Left colon (tissue), 2 donors: ENCODE measurements around the gene CFAP141. TPM values are rescaled to one million over a fixed set of nuclear protein-coding genes. Genes with fewer than 3 reads are reported as not detected.

ENCODE experiments used
- microRNA-seq, 2 donors: library from miRNA; unstranded; fragments of <30 nt; microRNA quantifications; one replicate each; pipeline versions ENCODE4 v1.1.0 to v1.2.0, GENCODE V29; 2020
- total RNA-seq, 2 donors: library from RNA; stranded (reverse); fragmentation: NEBNext Ultra II Directional; extraction: Animal tissue kit (Norgen Biotek cat#: 25700); gene quantifications; one replicate each; pipeline ENCODE4 v1.2.1, GENCODE V29; 2021
- donor health status: DM: no; HTN: no; CAD: no.
- donor health status: DM: yes; HTN: yes; CAD: no.

CFAP141 gene
- total RNA-seq, 2 donors from 2014 or later = not detected

Small RNAs within 50 kb of the gene (microRNA-seq; reads per million reads assigned to microRNA genes)
- gene MIR190B = 6.8 to 17.6 reads per million in 2 donors

Other genes with a start within 250 kb of the CFAP141 start
- gene CRTC2, start 247.7 kb downstream of the CFAP141 start, total RNA-seq = 10 to 100 TPM; 21.9 to 30.1 TPM
- 10 to 100 TPM; 68.8 to 70.9 TPM for gene SLC39A1, start 242.8 kb downstream of the CFAP141 start, total RNA-seq
- 10 to 100 TPM; 18.2 to 21.5 TPM for gene CREB3L4, start 238.4 kb downstream of the CFAP141 start, total RNA-seq
- gene JTB, start 228.7 kb downstream of the CFAP141 start, total RNA-seq = 100 to 1,000 TPM; 147 to 149 TPM
- 10 to 100 TPM; 61.3 to 65.4 TPM for gene RAB13, start 220.0 kb downstream of the CFAP141 start, total RNA-seq
- 1,000 to 10,000 TPM; 1,062 to 1,224 TPM for gene RPS27, start 215.6 kb downstream of the CFAP141 start, total RNA-seq
- gene NUP210L, start 51.3 kb downstream of the CFAP141 start, total RNA-seq = under 1 TPM in 1 of 2 donors, not detected in 1; 0.06 TPM
- gene TPM3, start 14.2 kb downstream of the CFAP141 start, total RNA-seq = 100 to 1,000 TPM; 490 to 491 TPM
- gene UBAP2L, start 14.6 kb upstream of the CFAP141 start, total RNA-seq = 10 to 100 TPM; 78.5 to 90.2 TPM
- 10 to 100 TPM; 52.3 to 60.2 TPM for gene HAX1, start 66.3 kb upstream of the CFAP141 start, total RNA-seq
- not detected for gene AQP10, start 114.8 kb upstream of the CFAP141 start, total RNA-seq
- gene ATP8B2, start 119.2 kb upstream of the CFAP141 start, total RNA-seq = 10 to 100 TPM in 1 of 2 donors, 1 to 10 TPM in 1; 4.5 to 11.9 TPM
- gene IL6R, start 199.0 kb upstream of the CFAP141 start, total RNA-seq = 10 to 100 TPM; 32.9 to 51.4 TPM